Measurements from ENCODE around the gene SMOC1.

Gene SMOC1

DNA sequence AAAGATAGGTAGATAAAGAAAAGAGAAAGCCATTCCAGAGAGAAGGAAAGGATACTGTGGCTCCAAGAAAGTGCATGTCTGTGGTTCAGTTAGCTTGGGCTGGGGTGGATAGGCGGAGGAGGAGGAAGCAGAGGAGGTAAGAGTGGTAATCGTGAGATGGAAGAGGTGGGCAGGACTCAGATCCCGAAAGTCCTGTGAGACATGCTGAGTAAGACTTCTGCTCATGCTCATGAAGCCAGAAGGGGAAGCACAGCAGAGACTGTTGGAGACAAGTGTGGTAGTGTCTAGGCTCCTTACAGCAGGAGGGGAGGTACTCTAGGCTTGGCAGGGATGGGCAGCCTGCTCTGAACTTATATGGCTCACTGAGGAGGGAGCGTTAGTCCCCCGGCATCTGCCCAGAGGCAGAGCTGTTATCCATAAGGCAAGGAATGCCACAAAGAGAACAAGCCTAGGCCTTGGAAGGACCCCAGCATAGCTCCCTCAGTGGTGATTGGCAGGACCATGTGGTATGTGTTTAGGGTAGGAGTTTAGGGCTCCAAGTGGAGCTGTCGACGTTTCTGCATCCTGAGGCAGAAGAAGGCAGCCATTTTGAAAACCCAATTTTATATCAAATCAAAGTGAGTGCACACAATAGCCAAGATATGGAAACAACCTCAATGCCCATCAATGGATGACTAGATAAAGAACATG, 135.3 kb downstream of the SMOC1 start:
- Histone ChIP-seq H3K4me2 (ENCODE audit: low read length) (no peak overlapping the region), H3K9me2 (ENCODE audit: low read depth, low read length) (no peaks in the 10 kb centered on the region), H3K4me3 (ENCODE audit: low read depth, low read length, poor library complexity, severe bottlenecking) (no peak overlapping the region), H3F3A (ENCODE audit: insufficient read depth, low read length) (no peaks in the 10 kb centered on the region), H3K9ac (ENCODE audit: low read length) (no peak overlapping the region), H3K4me1 (ENCODE audit: insufficient read depth, low read length, severe bottlenecking) (no peaks in the 10 kb centered on the region), H3K79me2 (ENCODE audit: insufficient read depth, low read length) (no peaks in the 10 kb centered on the region), H3K27ac (ENCODE audit: low read depth, low read length, poor library complexity, severe bottlenecking) (no peak overlapping the region), H3K27me3 (ENCODE audit: insufficient read depth, low read length) (0 out of 2 replicates have a peak, but pooled peaks cover 7% of the 10 kb centered on the region), H3K9me3 (ENCODE audit: low read length) (no peaks in the 10 kb centered on the region), H4K20me1 (ENCODE audit: insufficient read depth, low read length) (no peaks in the 10 kb centered on the region), H2AFZ (ENCODE audit: low read length) (no peak overlapping the region), H3K36me3 (ENCODE audit: insufficient read depth, low read length) (no peaks in the 10 kb centered on the region)
- TF ChIP-seq, protein P1, sequence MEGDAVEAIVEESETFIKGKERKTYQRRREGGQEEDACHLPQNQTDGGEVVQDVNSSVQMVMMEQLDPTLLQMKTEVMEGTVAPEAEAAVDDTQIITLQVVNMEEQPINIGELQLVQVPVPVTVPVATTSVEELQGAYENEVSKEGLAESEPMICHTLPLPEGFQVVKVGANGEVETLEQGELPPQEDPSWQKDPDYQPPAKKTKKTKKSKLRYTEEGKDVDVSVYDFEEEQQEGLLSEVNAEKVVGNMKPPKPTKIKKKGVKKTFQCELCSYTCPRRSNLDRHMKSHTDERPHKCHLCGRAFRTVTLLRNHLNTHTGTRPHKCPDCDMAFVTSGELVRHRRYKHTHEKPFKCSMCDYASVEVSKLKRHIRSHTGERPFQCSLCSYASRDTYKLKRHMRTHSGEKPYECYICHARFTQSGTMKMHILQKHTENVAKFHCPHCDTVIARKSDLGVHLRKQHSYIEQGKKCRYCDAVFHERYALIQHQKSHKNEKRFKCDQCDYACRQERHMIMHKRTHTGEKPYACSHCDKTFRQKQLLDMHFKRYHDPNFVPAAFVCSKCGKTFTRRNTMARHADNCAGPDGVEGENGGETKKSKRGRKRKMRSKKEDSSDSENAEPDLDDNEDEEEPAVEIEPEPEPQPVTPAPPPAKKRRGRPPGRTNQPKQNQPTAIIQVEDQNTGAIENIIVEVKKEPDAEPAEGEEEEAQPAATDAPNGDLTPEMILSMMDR (IDR thresholded peaks at IDR 0.05; ENCODE audit: low read length) = no peak

- H3K27me3 ChIP-seq (ENCODE audit: insufficient read depth, low read length) = 0 out of 2 replicates have a peak, but pooled peaks cover 7% of the 10 kb centered on the region
- H3K27ac ChIP-seq (ENCODE audit: low read depth, low read length, poor library complexity, severe bottlenecking) = no peak overlapping the region
- TF ChIP-seq, protein P1 (IDR thresholded peaks at IDR 0.05; ENCODE audit: low read length) = no peak
- no peak for TF ChIP-seq EZH2 (IDR thresholded peaks at IDR 0.05; ENCODE audit: borderline replicate concordance, low read length)
- no peaks in the 10 kb centered on the region for H3K79me2 ChIP-seq (ENCODE audit: insufficient read depth, low read length)
- no peak overlapping the region for H3K4me2 ChIP-seq (ENCODE audit: low read length)
- H3K4me3 ChIP-seq (ENCODE audit: low read depth, low read length, poor library complexity, severe bottlenecking) = no peak overlapping the region
- H3K9ac ChIP-seq (ENCODE audit: low read length) = no peak overlapping the region
- H2AFZ ChIP-seq (ENCODE audit: low read length) = no peak overlapping the region
- no peaks in the 10 kb centered on the region for H3K9me2 ChIP-seq (ENCODE audit: low read depth, low read length)
- H4K20me1 ChIP-seq (ENCODE audit: insufficient read depth, low read length) = no peaks in the 10 kb centered on the region
- H3K9me3 ChIP-seq (ENCODE audit: low read length) = no peaks in the 10 kb centered on the region
- no peaks in the 10 kb centered on the region for H3F3A ChIP-seq (ENCODE audit: insufficient read depth, low read length)
- no peaks in the 10 kb centered on the region for H3K36me3 ChIP-seq (ENCODE audit: insufficient read depth, low read length)
- no peaks in the 10 kb centered on the region for H3K4me1 ChIP-seq (ENCODE audit: insufficient read depth, low read length, severe bottlenecking)
Measured at GRCh38 chr14:70018230-70018629, 139.0 kb downstream of the SMOC1 start.

GRCh38 chr14:70018713-70019211, 139.5 kb downstream of the SMOC1 start:
- no peak overlapping the region for H3K4me3 ChIP-seq (ENCODE audit: low read depth, low read length, poor library complexity, severe bottlenecking)
- no peaks in the 10 kb centered on the region for H4K20me1 ChIP-seq (ENCODE audit: insufficient read depth, low read length)
- no peak overlapping the region for H3K27ac ChIP-seq (ENCODE audit: low read depth, low read length, poor library complexity, severe bottlenecking)
- no peaks in the 10 kb centered on the region for H3F3A ChIP-seq (ENCODE audit: insufficient read depth, low read length)
- no peaks in the 10 kb centered on the region for H3K4me1 ChIP-seq (ENCODE audit: insufficient read depth, low read length, severe bottlenecking)
- no peak overlapping the region for H3K4me2 ChIP-seq (ENCODE audit: low read length)
- 0 out of 2 replicates have a peak, but pooled peaks cover 7% of the 10 kb centered on the region for H3K27me3 ChIP-seq (ENCODE audit: insufficient read depth, low read length)
- H3K9me3 ChIP-seq (ENCODE audit: low read length) = no peaks in the 10 kb centered on the region
- no peaks in the 10 kb centered on the region for H3K9me2 ChIP-seq (ENCODE audit: low read depth, low read length)
- no peaks in the 10 kb centered on the region for H3K79me2 ChIP-seq (ENCODE audit: insufficient read depth, low read length)
- no peaks in the 10 kb centered on the region for H3K36me3 ChIP-seq (ENCODE audit: insufficient read depth, low read length)
- no peak for TF ChIP-seq EZH2 (IDR thresholded peaks at IDR 0.05; ENCODE audit: borderline replicate concordance, low read length)
- TF ChIP-seq, protein P1 (IDR thresholded peaks at IDR 0.05; ENCODE audit: low read length) = no peak
- no peak overlapping the region for H2AFZ ChIP-seq (ENCODE audit: low read length)
- H3K9ac ChIP-seq (ENCODE audit: low read length) = no peak overlapping the region
